Measurements from ENCODE around the gene PCDHGB1.

DNA sequence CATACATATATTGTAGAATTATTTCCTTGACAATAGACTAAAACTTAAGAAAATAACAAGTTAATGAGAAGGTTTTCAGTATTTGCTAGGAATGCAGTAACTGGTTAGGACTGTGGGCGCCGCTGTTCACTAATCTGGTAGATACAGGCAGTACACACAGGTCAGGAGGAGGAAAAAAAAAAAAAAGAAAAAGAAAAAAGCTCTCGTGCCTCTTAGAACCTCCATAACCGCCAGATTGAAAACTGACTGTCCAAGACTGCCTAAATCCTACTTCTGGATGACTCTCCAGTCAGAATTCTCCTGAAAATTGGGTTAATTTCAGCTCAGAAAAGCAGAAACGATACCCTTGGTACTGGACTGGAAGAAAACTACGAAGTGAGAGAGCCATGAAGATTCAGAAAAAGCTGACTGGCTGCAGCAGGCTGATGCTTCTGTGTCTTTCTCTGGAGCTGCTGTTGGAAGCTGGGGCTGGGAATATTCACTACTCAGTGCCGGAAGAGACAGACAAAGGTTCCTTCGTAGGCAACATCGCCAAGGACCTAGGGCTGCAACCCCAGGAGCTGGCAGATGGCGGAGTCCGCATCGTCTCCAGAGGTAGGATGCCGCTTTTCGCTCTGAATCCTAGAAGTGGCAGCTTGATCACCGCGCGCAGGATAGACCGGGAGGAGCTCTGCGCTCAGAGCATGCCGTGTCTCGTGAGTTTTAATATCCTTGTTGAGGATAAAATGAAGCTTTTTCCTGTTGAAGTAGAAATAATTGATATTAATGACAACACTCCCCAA, 19.4 kb upstream of the PCDHGB1 start, which contains the start of gene PCDHGA1:
- TF ChIP-seq CTCF (IDR thresholded peaks at IDR 0.05) = peak; percentile 86
- no peak for TF ChIP-seq ZFX (IDR thresholded peaks at IDR 0.05; ENCODE audit: borderline replicate concordance)
